Measurements from ENCODE around the gene ACSM2A. TPM values are rescaled to one million over a fixed set of nuclear protein-coding genes. Genes with fewer than 3 reads are reported as not detected.
"Not testable (repeated sequence)": the region's sequence is repeated elsewhere in the genome, so short reads cannot be mapped to it uniquely, and the experiment has no call there.

The ACSM2A gene, protein sequence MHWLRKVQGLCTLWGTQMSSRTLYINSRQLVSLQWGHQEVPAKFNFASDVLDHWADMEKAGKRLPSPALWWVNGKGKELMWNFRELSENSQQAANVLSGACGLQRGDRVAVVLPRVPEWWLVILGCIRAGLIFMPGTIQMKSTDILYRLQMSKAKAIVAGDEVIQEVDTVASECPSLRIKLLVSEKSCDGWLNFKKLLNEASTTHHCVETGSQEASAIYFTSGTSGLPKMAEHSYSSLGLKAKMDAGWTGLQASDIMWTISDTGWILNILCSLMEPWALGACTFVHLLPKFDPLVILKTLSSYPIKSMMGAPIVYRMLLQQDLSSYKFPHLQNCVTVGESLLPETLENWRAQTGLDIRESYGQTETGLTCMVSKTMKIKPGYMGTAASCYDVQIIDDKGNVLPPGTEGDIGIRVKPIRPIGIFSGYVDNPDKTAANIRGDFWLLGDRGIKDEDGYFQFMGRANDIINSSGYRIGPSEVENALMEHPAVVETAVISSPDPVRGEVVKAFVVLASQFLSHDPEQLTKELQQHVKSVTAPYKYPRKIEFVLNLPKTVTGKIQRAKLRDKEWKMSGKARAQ
- not detected for total RNA-seq (2021; ENCODE audit: unreplicated experiment)
- not detected in 2 replicates for polyA plus RNA-seq (2012)
- Bru-seq, nascent RNA: not detected
- not detected for BruChase-seq, experiment 1, labeled RNA remaining after a 6-hour chase
- not detected for BruChase-seq, experiment 2, labeled RNA remaining after a 2-hour chase
- long read RNA-seq: 0 reads

DNA sequence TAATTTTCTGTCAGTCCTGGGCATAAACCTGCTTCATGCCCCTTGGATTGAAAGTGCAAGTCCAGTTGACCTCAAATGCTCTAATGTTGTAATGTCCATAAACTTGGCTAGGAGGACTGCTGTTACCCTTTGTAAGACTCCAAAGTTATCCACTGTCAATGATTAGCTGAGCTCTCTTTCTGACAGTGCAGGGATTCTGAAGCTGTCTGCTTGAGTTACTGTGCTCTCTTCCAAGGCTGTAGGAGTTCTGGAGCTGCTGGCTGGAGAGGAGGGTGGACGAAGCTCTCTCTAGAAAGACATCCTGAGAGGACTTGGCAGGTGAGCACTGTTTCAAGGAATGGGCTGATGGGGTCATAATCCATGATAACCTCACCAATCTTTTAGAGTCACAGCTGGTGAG, at the start of gene ACSM2A:
ACSM2A (plus strand) TSS at position 158 of the 400 bp plus-strand sequence. CDS start 8,594 bp downstream, outside the sequence.
- H3K79me2 ChIP-seq (ENCODE audit: insufficient read depth, low read length); CTCF ChIA-PET; H3K4me2 ChIP-seq (ENCODE audit: low read length); H3K4me1 ChIP-seq (ENCODE audit: control insufficient read depth in 1 of 2, insufficient read depth in 2 of 2, low read length in 2 of 2); H3K27me3 ChIP-seq (ENCODE audit: insufficient read depth, low read length); intact Hi-C loops (cut with micrococcal nuclease); H2AFZ ChIP-seq (ENCODE audit: low read depth, low read length, poor library complexity, severe bottlenecking); H3K36me3 ChIP-seq (ENCODE audit: control insufficient read depth in 1 of 2, insufficient read depth in 2 of 2, low read length in 2 of 2); BruUV-seq (replicated peaks); DNase-seq (ENCODE audit: low read depth, low spot score); H3K27ac ChIP-seq (ENCODE audit: low read depth, low read length); POLR2A ChIA-PET; H3K9me2 ChIP-seq (ENCODE audit: insufficient read depth); H3K4me3 ChIP-seq (replicated peaks in 1 of 2; ENCODE audit: low read depth in 1 of 2, low read length in 2 of 2); RAD21 ChIA-PET (ENCODE audit: low non-redundant PET in 1 of 2, low total read pairs in 2 of 2, uncharacterized antibody in 2 of 2, unreplicated experiment in 2 of 2); H3K9me3 ChIP-seq (ENCODE audit: control insufficient read depth in 1 of 2, insufficient read depth in 1 of 2, low read depth in 1 of 2, low read length in 2 of 2); ATAC-seq; H3K9ac ChIP-seq (ENCODE audit: low read length); H4K20me1 ChIP-seq (ENCODE audit: insufficient read depth): not testable (repeated sequence)

DNA sequence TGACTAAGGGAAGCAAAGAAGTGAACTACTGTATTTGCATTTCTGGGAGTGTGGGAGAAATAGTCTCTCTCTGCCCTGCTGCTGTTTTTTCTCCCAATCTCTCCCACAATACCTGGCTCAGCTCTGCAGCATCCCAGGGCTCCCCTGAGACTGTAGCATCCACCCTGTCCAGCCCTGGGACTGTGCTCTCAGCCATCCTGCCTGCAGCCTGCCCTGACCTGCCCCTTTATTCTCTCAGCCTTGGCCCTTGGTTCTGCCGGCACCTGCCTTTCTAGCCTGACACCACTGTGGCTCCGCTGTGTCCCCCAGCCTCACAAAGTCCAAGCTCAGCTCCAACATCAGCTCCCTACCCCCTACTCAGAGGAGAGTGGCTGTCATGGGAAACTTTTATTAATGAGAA, 48.7 kb upstream of the ACSM2A start:
- Histone ChIP-seq H3K27ac (ENCODE audit: low read depth, low read length) (no peak overlapping the region), H4K20me1 (ENCODE audit: insufficient read depth) (no peaks in the 10 kb centered on the region), H3K9ac (ENCODE audit: low read length) (no peak overlapping the region), H3K36me3 (ENCODE audit: control insufficient read depth in 1 of 2, insufficient read depth in 2 of 2, low read length in 2 of 2) (no peaks in the 10 kb centered on the region), H2AFZ (ENCODE audit: low read depth, low read length, poor library complexity, severe bottlenecking) (no peak overlapping the region), H3K4me1 (ENCODE audit: control insufficient read depth in 1 of 2, insufficient read depth in 2 of 2, low read length in 2 of 2) (no peaks in the 10 kb centered on the region; a peak in 1 of 4 replicates), H3K79me2 (ENCODE audit: insufficient read depth, low read length) (no peaks in the 10 kb centered on the region), H3K4me2 (ENCODE audit: low read length) (no peak overlapping the region), H3K4me3 (replicated peaks in 1 of 2; ENCODE audit: low read depth in 1 of 2, low read length in 2 of 2) (no peak overlapping the region), H3K9me3 (ENCODE audit: control insufficient read depth in 1 of 2, insufficient read depth in 1 of 2, low read depth in 1 of 2, low read length in 2 of 2) (no peaks in the 10 kb centered on the region), H3K9me2 (ENCODE audit: insufficient read depth) (no peaks in the 10 kb centered on the region), H3K27me3 (ENCODE audit: insufficient read depth, low read length) (no peaks in the 10 kb centered on the region)
- ChIA-PET CTCF (no interaction called here), RAD21 (ENCODE audit: low non-redundant PET in 1 of 2, low total read pairs in 2 of 2, uncharacterized antibody in 2 of 2, unreplicated experiment in 2 of 2) (no interaction called here), POLR2A (no interaction called here)
- no TSS peak for BruUV-seq (replicated peaks)
- intact Hi-C loops (cut with micrococcal nuclease): no loop called here
- ATAC-seq (no peak), DNase-seq (ENCODE audit: low read depth, low spot score) (no peak)
- TF ChIP-seq JUND (IDR thresholded peaks at IDR 0.05): no peak
- no peak for TF ChIP-seq SP1 (IDR thresholded peaks at IDR 0.05; ENCODE audit: low read depth)
- no peak for TF ChIP-seq ZNF274 (IDR thresholded peaks at IDR 0.05; ENCODE audit: low read depth, low read length)

Measured in HCT116 (cell line).